Thyroid gland (tissue), 4 donors: Measurements from ENCODE around the gene OPTN. TPM values are rescaled to one million over a fixed set of nuclear protein-coding genes. Genes with fewer than 3 reads are reported as not detected.

Experiments
- DNase-seq, 2 donors: peaks; one replicate each; pipeline ENCODE4 v3.0.0-alpha.2; 2019
- H3K27ac ChIP-seq, 3 donors: fragments of 200-600 bp; sonication (generic); 1 replicate in 2 of 3; 2 replicates in 1 of 3; pipeline ENCODE4 v1.5.1; 2016 to 2019; ENCODE audit warnings: mild to moderate bottlenecking in 1 of 3, moderate library complexity in 1 of 3
- H3K27me3 ChIP-seq: fragments of 200-600 bp; sonication (generic); one replicate; pipeline ENCODE4 v1.5.1; 2019
- H3K36me3 ChIP-seq, 2 donors: fragments of 200-600 bp; sonication (generic); one replicate each; pipeline ENCODE4 v1.5.1; 2016 to 2019
- H3K4me1 ChIP-seq, 2 donors: fragments of 200-600 bp; sonication (generic); one replicate each; pipeline ENCODE4 v1.5.1; 2017 to 2019
- H3K4me3 ChIP-seq, 3 donors: fragments of 200-600 bp; sonication (generic); replicated peaks in 1 of 3; 1 replicate in 2 of 3; 2 replicates in 1 of 3; pipeline ENCODE4 v1.5.1; 2016; ENCODE audit warnings: mild to moderate bottlenecking in 1 of 3
- H3K9me3 ChIP-seq: fragments of 200-600 bp; sonication (generic); one replicate; pipeline ENCODE4 v1.5.1; 2017
- CTCF ChIP-seq, 6 experiments: fragments of 200-600 bp in 3 of 6; fragments of 450-650 bp in 3 of 6; sonication (generic) in 3 of 6; IDR thresholded peaks; one replicate each; pipeline ENCODE4 v1.5.1; 2016 to 2019; ENCODE audit warnings: antibody characterized with exemption in 6 of 6, mild to moderate bottlenecking in 2 of 6, inconsistent platforms in 1 of 6, moderate library complexity in 1 of 6
- POLR2A ChIP-seq, 2 donors: fragments of 450-650 bp; IDR thresholded peaks; one replicate each; pipeline ENCODE4 v1.6.1; 2017; ENCODE audit warnings: antibody characterized with exemption in 2 of 2, mild to moderate bottlenecking in 2 of 2, moderate library complexity in 1 of 2
- WGBS, 2 donors: methylation state at CpG; one replicate each; pipeline ENCODE4 v1.1.5; 2017; 5-methylcytosine and 5-hydroxymethylcytosine counted together
- intact Hi-C: fragments of 100-400 bp; cut with DNase I; formaldehyde crosslinking; loops from one replicate; pipeline ENCODE4 v1.15.1; 2023
- total RNA-seq, 4 donors: library from RNA; depleted of rRNA; stranded (reverse); fragments of >200 nt; gene quantifications; one replicate each; pipeline ENCODE4 v1.2.3, GENCODE V29; 2016

OPTN gene
- total RNA-seq, 4 donors from 2014 or later = 19.9 to 39.5 (median 26.8) TPM

GRCh38 chr10:13056456-13057077 lies 43.4 kb upstream of the OPTN start:
- WGBS, 2 donors = 83 to 88% methylated on average over 7 of the region's 7 CpGs
- Histone ChIP-seq H3K4me1 (peaks cover 4 to 15% of the 10 kb centered on the region in 2 donors), H3K36me3 (no peaks in the 10 kb centered on the region), H3K27me3 (no peaks in the 10 kb centered on the region), H3K9me3 (no peaks in the 10 kb centered on the region), H3K27ac (no peak overlapping the region), H3K4me3 (no peak overlapping the region)
- TF ChIP-seq CTCF (IDR thresholded peaks at IDR 0.05) = peak in 4 of 6 experiments; percentile 15 to 44 (median 32)
- TF ChIP-seq POLR2A (IDR thresholded peaks at IDR 0.05) = no peak
- DNase-seq = peak in 1 of 2 donors; percentile 17
- intact Hi-C loops = no loop called here

GRCh38 chr10:13062803-13063202 lies 37.2 kb upstream of the OPTN start:
- no peaks in the 10 kb centered on the region for H3K27me3 ChIP-seq
- WGBS, 2 donors = 91 to 93% methylated on average over 5 of the region's 5 CpGs
- no peaks in the 10 kb centered on the region for H3K4me1 ChIP-seq
- H3K9me3 ChIP-seq = no peaks in the 10 kb centered on the region
- no peak overlapping the region for H3K4me3 ChIP-seq
- intact Hi-C loops = no loop called here
- no peak for DNase-seq
- TF ChIP-seq CTCF (IDR thresholded peaks at IDR 0.05) (no peak), POLR2A (IDR thresholded peaks at IDR 0.05) (no peak)
- H3K27ac ChIP-seq = no peak overlapping the region
- H3K36me3 ChIP-seq = no peaks in the 10 kb centered on the region

GRCh38 chr10:13066527-13066926 lies 33.4 kb upstream of the OPTN start:
- 79 to 82% methylated on average over 6 of the region's 6 CpGs for WGBS, 2 donors
- H3K4me1 ChIP-seq = no peaks in the 10 kb centered on the region
- no peaks in the 10 kb centered on the region for H3K27me3 ChIP-seq
- no peaks in the 10 kb centered on the region for H3K9me3 ChIP-seq
- intact Hi-C loops = no loop called here
- H3K36me3 ChIP-seq = no peaks in the 10 kb centered on the region
- TF ChIP-seq CTCF (IDR thresholded peaks at IDR 0.05) (no peak), POLR2A (IDR thresholded peaks at IDR 0.05) (no peak)
- no peak for DNase-seq
- no peak overlapping the region for H3K4me3 ChIP-seq
- H3K27ac ChIP-seq = no peak overlapping the region

- no peaks in the 10 kb centered on the region for H3K36me3 ChIP-seq
- no peak overlapping the region for H3K27ac ChIP-seq
- H3K4me1 ChIP-seq = no peaks in the 10 kb centered on the region
- WGBS, 2 donors = 89 to 93% methylated on average over 7 of the region's 7 CpGs
- DNase-seq = no peak
- H3K9me3 ChIP-seq = no peaks in the 10 kb centered on the region
- intact Hi-C loops = no loop called here
- no peak overlapping the region for H3K4me3 ChIP-seq
- H3K27me3 ChIP-seq = no peaks in the 10 kb centered on the region
- TF ChIP-seq CTCF (IDR thresholded peaks at IDR 0.05) = no peak
- TF ChIP-seq POLR2A (IDR thresholded peaks at IDR 0.05) = no peak
Measured at GRCh38 chr10:13067431-13067830, 32.5 kb upstream of the OPTN start.

- no peak for TF ChIP-seq POLR2A (IDR thresholded peaks at IDR 0.05)
- no peak for TF ChIP-seq CTCF (IDR thresholded peaks at IDR 0.05)
- no peaks in the 10 kb centered on the region for H3K4me1 ChIP-seq
- H3K27me3 ChIP-seq = no peaks in the 10 kb centered on the region
- no peaks in the 10 kb centered on the region for H3K9me3 ChIP-seq
- DNase-seq = no peak
- no peak overlapping the region for H3K4me3 ChIP-seq
- WGBS, 2 donors = 78 to 86% methylated on average over 5 of the region's 5 CpGs
- intact Hi-C loops = no loop called here
- H3K36me3 ChIP-seq = no peaks in the 10 kb centered on the region
- H3K27ac ChIP-seq = no peak overlapping the region
Measured at GRCh38 chr10:13068071-13068470, 31.9 kb upstream of the OPTN start.
